ENCODE results near the gene FBLN5. TPM values are rescaled to one million over a fixed set of nuclear protein-coding genes. Genes with fewer than 3 reads are reported as not detected.

Gene FBLN5
- total and polyA plus RNA-seq, 2 donors (not counting 3 experiments of a cell fraction or from before 2014, with no cell fraction given) = 27.6 to 33.1 TPM

DNA sequence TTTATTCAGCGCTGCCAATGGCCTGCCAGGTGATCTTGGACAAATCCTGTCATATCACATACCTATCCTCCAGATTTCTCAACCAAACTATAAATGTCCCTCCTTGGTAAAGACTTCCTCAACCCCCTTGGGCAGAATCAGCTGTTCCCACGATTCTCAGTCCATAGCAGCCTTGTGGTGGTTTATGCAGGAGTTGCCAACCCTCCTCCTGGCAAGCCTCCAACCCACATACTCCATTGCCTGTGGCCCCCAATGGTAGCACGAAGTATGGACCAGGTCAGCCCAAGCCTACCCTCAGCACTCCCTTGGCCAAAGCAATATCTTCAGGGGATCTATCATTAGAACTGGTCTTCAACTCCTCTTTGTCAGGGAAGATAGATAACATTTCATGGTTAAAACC, 27.0 kb downstream of the FBLN5 start:
- Histone ChIP-seq H3K27ac (ENCODE audit: insufficient read depth, low read depth, low read length) (no peak overlapping the region), H4K20me1 (replicated peaks; ENCODE audit: control insufficient read depth, extremely low read depth, insufficient read depth, low read length) (no peaks in the 10 kb centered on the region), H2AFZ (ENCODE audit: low read depth, low read length) (no peak overlapping the region), H3K9me1 (replicated peaks; ENCODE audit: control insufficient read depth, extremely low read depth, insufficient read depth, low read length) (no peaks in the 10 kb centered on the region), H3K4me3 (replicated peaks in 1 of 3; ENCODE audit: insufficient read depth in 1 of 3, low read depth in 1 of 3, low read length in 3 of 3) (no peak overlapping the region), H3K79me2 (ENCODE audit: control insufficient read depth, insufficient read depth, low read length) (no peaks in the 10 kb centered on the region), H3K4me2 (ENCODE audit: insufficient read depth, low read length) (no peak overlapping the region), H3K36me3 (ENCODE audit: control insufficient read depth in 2 of 2, extremely low read depth in 1 of 2, insufficient read depth in 2 of 2, low read length in 2 of 2) (no peaks in the 10 kb centered on the region), H3K9me3 (replicated peaks; ENCODE audit: control insufficient read depth, insufficient read depth, low read length) (no peaks in the 10 kb centered on the region), H3K4me1 (ENCODE audit: control insufficient read depth, extremely low read depth, insufficient read depth, low read length) (no peaks in the 10 kb centered on the region), H3K9ac (replicated peaks; ENCODE audit: extremely low read depth, insufficient read depth, low read length) (no peak overlapping the region), H3K27me3 (ENCODE audit: control insufficient read depth in 2 of 2, insufficient read depth in 2 of 2, low read length in 2 of 2) (no peaks in the 10 kb centered on the region)
- BruUV-seq (replicated peaks) = no TSS peak
- ChIA-PET CTCF (interaction anchor here (1.1 to 1.2 kb wide), 2 partner anchors 9 to 76 kb away, joined by 3 to 4 read pairs; no protein-coding TSS in a partner anchor), POLR2A (no interaction called here)
- dilution Hi-C loops (cut with MboI; ENCODE audit: extremely low pct_ligation_motif_present, low sequenced_read_pairs) (no loop called here), intact Hi-C loops (cut with micrococcal nuclease) (no loop called here)
- FAIRE-seq (no peak), DNase-seq (ENCODE audit: low read depth, low spot score) (no peak)
- TF ChIP-seq POLR2AphosphoS5 (IDR thresholded peaks at IDR 0.05; ENCODE audit: insufficient read depth, low read depth, low read length) = no peak
- TF ChIP-seq, protein P1, sequence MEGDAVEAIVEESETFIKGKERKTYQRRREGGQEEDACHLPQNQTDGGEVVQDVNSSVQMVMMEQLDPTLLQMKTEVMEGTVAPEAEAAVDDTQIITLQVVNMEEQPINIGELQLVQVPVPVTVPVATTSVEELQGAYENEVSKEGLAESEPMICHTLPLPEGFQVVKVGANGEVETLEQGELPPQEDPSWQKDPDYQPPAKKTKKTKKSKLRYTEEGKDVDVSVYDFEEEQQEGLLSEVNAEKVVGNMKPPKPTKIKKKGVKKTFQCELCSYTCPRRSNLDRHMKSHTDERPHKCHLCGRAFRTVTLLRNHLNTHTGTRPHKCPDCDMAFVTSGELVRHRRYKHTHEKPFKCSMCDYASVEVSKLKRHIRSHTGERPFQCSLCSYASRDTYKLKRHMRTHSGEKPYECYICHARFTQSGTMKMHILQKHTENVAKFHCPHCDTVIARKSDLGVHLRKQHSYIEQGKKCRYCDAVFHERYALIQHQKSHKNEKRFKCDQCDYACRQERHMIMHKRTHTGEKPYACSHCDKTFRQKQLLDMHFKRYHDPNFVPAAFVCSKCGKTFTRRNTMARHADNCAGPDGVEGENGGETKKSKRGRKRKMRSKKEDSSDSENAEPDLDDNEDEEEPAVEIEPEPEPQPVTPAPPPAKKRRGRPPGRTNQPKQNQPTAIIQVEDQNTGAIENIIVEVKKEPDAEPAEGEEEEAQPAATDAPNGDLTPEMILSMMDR (IDR thresholded peaks at IDR 0.05; ENCODE audit: extremely low read depth in 1 of 2, insufficient read depth in 1 of 2, low read depth in 1 of 2, low read length in 2 of 2) = no peak
- no peak for TF ChIP-seq FOS (IDR thresholded peaks at IDR 0.05; ENCODE audit: borderline replicate concordance, insufficient read depth, low read length)
- TF ChIP-seq JUN (IDR thresholded peaks at IDR 0.05; ENCODE audit: borderline replicate concordance, insufficient read depth, insufficient read length, low read depth) = no peak
- no peak for TF ChIP-seq POLR2A (IDR thresholded peaks at IDR 0.05; ENCODE audit: low read depth, low read length)
- TF ChIP-seq EZH2 (IDR thresholded peaks at IDR 0.05; ENCODE audit: borderline replicate concordance, low read depth, low read length, severe bottlenecking) = no peak
- TF ChIP-seq GATA2 (IDR thresholded peaks at IDR 0.05; ENCODE audit: insufficient read depth, insufficient read length, low read depth, low read length) = no peak
- TF ChIP-seq, protein P2, sequence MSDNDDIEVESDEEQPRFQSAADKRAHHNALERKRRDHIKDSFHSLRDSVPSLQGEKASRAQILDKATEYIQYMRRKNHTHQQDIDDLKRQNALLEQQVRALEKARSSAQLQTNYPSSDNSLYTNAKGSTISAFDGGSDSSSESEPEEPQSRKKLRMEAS (IDR thresholded peaks at IDR 0.05; ENCODE audit: insufficient read depth, insufficient read length) = no peak
- no peak for TF ChIP-seq MYC (IDR thresholded peaks at IDR 0.05; ENCODE audit: low read depth, low read length)

All from endothelial cell of umbilical vein (primary cell).